IMR-90 (cell line): ENCODE results near the gene RIOK2. TPM values are rescaled to one million over a fixed set of nuclear protein-coding genes. Genes with fewer than 3 reads are reported as not detected.

Source experiments
- ATAC-seq: fragments of 200-7000 bp; cut with Tn5 transposase; 2 replicates; pipeline ENCODE4 v1.9.1; 2020; ENCODE audit warnings: low read depth, mild to moderate bottlenecking, moderate library complexity
- BruUV-seq: library from RNA; stranded (reverse); fragments of 400-500 nt; replicated peaks from 2 replicates; lab custom pipeline; 2021; lab: Mats Ljungman, UMichigan
- CTCF ChIA-PET: fragments of 300-600 bp; formaldehyde crosslinking; extraction: SDS; loops from one replicate; lab custom pipeline; 2021; ENCODE audit warnings: antibody characterized with exemption; lab: Yijun Ruan, JAX
- POLR2A ChIA-PET: fragments of 300-600 bp; sonication (Branson Sonifier 250); formaldehyde crosslinking; loops from one replicate; lab custom pipeline; 2022; ENCODE audit warnings: antibody characterized with exemption; ENCODE audit not compliant: unreplicated experiment; lab: Charles Lee
- DNase-seq: peaks from one replicate; pipeline ENCODE4 v3.0.0; 2013
- H2AFZ ChIP-seq: replicated peaks from 2 replicates; pipeline ENCODE3; 2013; ENCODE audit warnings: low read length, mild to moderate bottlenecking; ENCODE audit not compliant: poor library complexity
- H2AK5ac ChIP-seq: 2 replicates; pipeline ENCODE4 v1.6.1; 2013; ENCODE audit warnings: low read depth, low read length, inconsistent platforms
- H2AK9ac ChIP-seq: replicated peaks from 2 replicates; pipeline ENCODE3; 2013; ENCODE audit warnings: mild to moderate bottlenecking, low read depth, low read length, moderate library complexity; ENCODE audit not compliant: poor library complexity
- H2BK120ac ChIP-seq: 2 replicates; pipeline ENCODE4 v1.6.1; 2013; ENCODE audit warnings: low read depth, low read length, inconsistent platforms
- H2BK15ac ChIP-seq: 3 replicates; pipeline ENCODE4 v1.6.1; 2013; ENCODE audit warnings: low read depth, low read length, inconsistent platforms
- H2BK20ac ChIP-seq: 2 replicates; pipeline ENCODE4 v1.6.1; 2013; ENCODE audit warnings: low read depth, mild to moderate bottlenecking, inconsistent platforms, low read length, moderate library complexity
- H2BK5ac ChIP-seq: 2 replicates; pipeline ENCODE4 v1.6.1; 2013; ENCODE audit warnings: mild to moderate bottlenecking, low read depth, low read length, inconsistent platforms; ENCODE audit not compliant: poor library complexity, severe bottlenecking
- H3K14ac ChIP-seq: replicated peaks from 2 replicates; pipeline ENCODE4 v1.6.1; 2013; ENCODE audit warnings: low read depth, low read length, inconsistent platforms
- H3K18ac ChIP-seq: 2 replicates; pipeline ENCODE4 v1.6.1; 2013; ENCODE audit warnings: low read depth, low read length, control low read depth
- H3K23ac ChIP-seq: 2 replicates; pipeline ENCODE4 v1.6.1; 2013; ENCODE audit warnings: low read depth, low read length, inconsistent platforms
- H3K27ac ChIP-seq: 2 replicates; pipeline ENCODE4 v1.5.1; 2013; ENCODE audit warnings: mild to moderate bottlenecking, control low read depth, low read length; ENCODE audit not compliant: insufficient read depth
- H3K27me3 ChIP-seq: 2 replicates; pipeline ENCODE4 v1.6.1; 2013; ENCODE audit warnings: low read length; ENCODE audit not compliant: control insufficient read depth, insufficient read depth
- H3K36me3 ChIP-seq: 2 replicates; pipeline ENCODE4 v1.6.1; 2013; ENCODE audit warnings: low read length, mixed read lengths; ENCODE audit not compliant: control insufficient read depth, insufficient read depth
- H3K4ac ChIP-seq: 2 replicates; pipeline ENCODE4 v1.6.1; 2013; ENCODE audit warnings: low read depth, low read length, inconsistent platforms
- H3K4me1 ChIP-seq: 2 replicates; pipeline ENCODE4 v1.6.1; 2013; ENCODE audit warnings: low read length, mixed read lengths; ENCODE audit not compliant: control insufficient read depth, insufficient read depth
- H3K4me2 ChIP-seq: 2 replicates; pipeline ENCODE4 v1.6.1; 2013; ENCODE audit warnings: low read depth, mild to moderate bottlenecking, control low read depth, low read length, moderate library complexity
- H3K4me3 ChIP-seq: 2 replicates; pipeline ENCODE4 v1.5.1; 2013; ENCODE audit warnings: low read depth, mild to moderate bottlenecking, control low read depth, low read length, moderate library complexity; ENCODE audit not compliant: insufficient read depth
- H3K56ac ChIP-seq: 2 replicates; pipeline ENCODE4 v1.6.1; 2013; ENCODE audit warnings: low read length, inconsistent platforms; ENCODE audit not compliant: insufficient read depth; ENCODE audit errors: extremely low read depth
- H3K79me1 ChIP-seq, 2 experiments: 2 replicates each; pipeline ENCODE4 v1.6.1; 2013; ENCODE audit warnings: low read length in 2 of 2, inconsistent platforms in 1 of 2, low read depth in 1 of 2
- H3K9ac ChIP-seq: 2 replicates; pipeline ENCODE4 v1.6.1; 2013; ENCODE audit warnings: low read depth, low read length, control low read depth
- H3K9me1 ChIP-seq: 2 replicates; pipeline ENCODE4 v1.6.1; 2013; ENCODE audit warnings: low read length, inconsistent platforms; ENCODE audit not compliant: insufficient read depth
- H3K9me3 ChIP-seq: 2 replicates; pipeline ENCODE4 v1.6.1; 2013; ENCODE audit warnings: low read length; ENCODE audit not compliant: control insufficient read depth, insufficient read depth
- H4K20me1 ChIP-seq: 2 replicates; pipeline ENCODE4 v1.6.1; 2013; ENCODE audit warnings: low read length, inconsistent platforms; ENCODE audit not compliant: insufficient read depth
- H4K5ac ChIP-seq: 2 replicates; pipeline ENCODE4 v1.6.1; 2013; ENCODE audit warnings: mild to moderate bottlenecking, low read depth, low read length, control low read depth
- H4K8ac ChIP-seq, 2 experiments: 2 replicates each; pipeline ENCODE4 v1.6.1; 2013; ENCODE audit warnings: low read depth in 2 of 2, low read length in 2 of 2, control low read depth in 1 of 2, inconsistent platforms in 1 of 2
- H4K91ac ChIP-seq: 2 replicates; pipeline ENCODE4 v1.6.1; 2013; ENCODE audit warnings: low read depth, low read length, inconsistent platforms; ENCODE audit not compliant: insufficient read depth
- BHLHE40 ChIP-seq: fragments of 150-350 bp; IDR thresholded peaks from 2 replicates; pipeline ENCODE4 v1.6.1; 2016; ENCODE audit warnings: mild to moderate bottlenecking, low read depth, low read length
- ELK1 ChIP-seq: fragments of 150-350 bp; IDR thresholded peaks from 2 replicates; pipeline ENCODE4 v1.6.1; 2016; ENCODE audit warnings: low read depth, mild to moderate bottlenecking, low read length, moderate library complexity, borderline replicate concordance
- FOS ChIP-seq: fragments of 150-350 bp; IDR thresholded peaks from 2 replicates; pipeline ENCODE4 v1.6.1; 2016; ENCODE audit warnings: low read depth, low read length
- MAFK ChIP-seq: IDR thresholded peaks from 2 replicates; pipeline ENCODE4 v1.6.1; 2012; ENCODE audit warnings: low read depth, low read length, improper control_type of control experiment
- MAZ ChIP-seq: IDR thresholded peaks from 2 replicates; pipeline ENCODE4 v1.6.1; 2012; ENCODE audit warnings: low read depth, mild to moderate bottlenecking, low read length, improper control_type of control experiment, moderate library complexity, borderline replicate concordance
- MXI1 ChIP-seq: IDR thresholded peaks from 2 replicates; pipeline ENCODE4 v1.6.1; 2012; ENCODE audit warnings: low read depth, mild to moderate bottlenecking, low read length, moderate library complexity, borderline replicate concordance
- NFE2L2 ChIP-seq: fragments of 150-350 bp; IDR thresholded peaks from 2 replicates; pipeline ENCODE4 v1.6.1; 2016; ENCODE audit warnings: low read depth, mild to moderate bottlenecking, low read length
- POLR2A ChIP-seq: IDR thresholded peaks from 2 replicates; pipeline ENCODE4 v1.6.1; 2012; ENCODE audit warnings: mild to moderate bottlenecking, low read depth, low read length
- RCOR1 ChIP-seq: IDR thresholded peaks from 2 replicates; pipeline ENCODE4 v1.6.1; 2012; ENCODE audit warnings: mild to moderate bottlenecking, low read length, improper control_type of control experiment; ENCODE audit not compliant: insufficient replicate concordance
- RFX5 ChIP-seq: IDR thresholded peaks from 2 replicates; pipeline ENCODE4 v1.8.0; 2012; ENCODE audit warnings: low read depth, mild to moderate bottlenecking, low read length, moderate library complexity
- SMC3 ChIP-seq: fragments of 150-350 bp; IDR thresholded peaks from 2 replicates; pipeline ENCODE4 v1.6.1; 2016; ENCODE audit warnings: low read depth, mild to moderate bottlenecking, antibody characterized with exemption, low read length, moderate library complexity
- WGBS, 2 experiments: methylation state at CpG; one replicate each; pipeline versions ENCODE4 v1.1.5 to v1.1.7; 2013; ENCODE audit warnings: missing lambda C conversion rate in 2 of 2; ENCODE audit not compliant: insufficient read length in 1 of 2; ENCODE audit errors: extremely low coverage in 2 of 2; 5-methylcytosine and 5-hydroxymethylcytosine counted together
- dilution Hi-C: fragments of 300-500 bp; cut with HindIII; formaldehyde crosslinking; loops from one replicate; pipeline ENCODE4 v1.14.3; 2018; ENCODE audit warnings: low sequenced_read_pairs; ENCODE audit not compliant: unreplicated experiment
- in situ Hi-C: fragments of 300-500 bp; cut with MboI; formaldehyde crosslinking; loops from 3 replicates; pipeline ENCODE4 v1.14.3; 2019; ENCODE audit warnings: low sequenced_read_pairs, inconsistent platforms, mixed read lengths
- intact Hi-C: fragments of 100-400 bp; cut with micrococcal nuclease; formaldehyde crosslinking; loops from 2 replicates; pipeline ENCODE4 v1.10.0; 2022
- polyA plus RNA-seq, 3 experiments: library from polyadenylated mRNA; depleted of rRNA; stranded (reverse); fragments of >200 nt; gene quantifications; 2 replicates each; pipeline ENCODE4 v1.2.3, GENCODE V29; 2012; ENCODE audit warnings: low replicate concordance in 1 of 3
- total RNA-seq: library from RNA; depleted of rRNA; stranded (reverse); fragments of >200 nt; gene quantifications from 2 replicates; pipeline ENCODE4 v1.2.3, GENCODE V29; 2012

The RIOK2 gene
- total and polyA plus RNA-seq, 2 of the 4 experiments (the other 2 are of a cell fraction) = 10.7 to 17.7 TPM

DNA sequence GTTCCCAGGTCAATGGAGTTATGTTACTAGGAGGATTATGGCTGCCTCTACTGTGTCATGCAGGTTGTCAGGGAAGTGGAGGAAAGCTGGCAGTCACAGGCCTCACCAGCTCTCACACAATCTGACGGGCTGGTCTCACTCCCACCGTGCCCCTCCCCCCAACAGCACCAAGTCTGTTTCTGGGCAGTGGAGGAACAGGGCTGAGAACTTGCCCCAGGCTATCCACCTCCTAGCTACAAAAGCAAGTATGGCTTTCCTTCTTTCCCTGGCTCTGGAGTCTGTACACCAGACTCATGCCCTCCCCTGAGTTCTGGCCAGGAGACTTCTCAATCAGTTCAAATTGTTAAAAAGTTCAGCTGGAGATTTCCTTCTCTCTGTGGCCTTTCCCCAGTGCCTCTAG is 25.7 kb upstream of the RIOK2 start:
- dilution Hi-C loops = no loop called here
- H3K4me3 ChIP-seq = no peak overlapping the region
- no peak overlapping the region for H2AK5ac ChIP-seq
- H3K23ac ChIP-seq = no peak overlapping the region
- no peaks in the 10 kb centered on the region for H3K79me1 ChIP-seq
- in situ Hi-C loops = no loop called here
- ATAC-seq (no peak), DNase-seq (no peak)
- TF ChIP-seq MXI1 (no peak), BHLHE40 (no peak), MAFK (no peak), POLR2A (no peak), ELK1 (no peak), NFE2L2 (no peak), RFX5 (no peak), RCOR1 (no peak), MAZ (no peak), SMC3 (no peak), FOS (no peak)
- no peak overlapping the region for H2BK20ac ChIP-seq
- no peak overlapping the region for H3K27ac ChIP-seq
- H3K4me1 ChIP-seq = no peaks in the 10 kb centered on the region
- H3K36me3 ChIP-seq = no peaks in the 10 kb centered on the region
- POLR2A ChIA-PET = no interaction called here
- H2AFZ ChIP-seq = no peak overlapping the region
- H3K18ac ChIP-seq = no peak overlapping the region
- intact Hi-C loops = no loop called here
- no peak overlapping the region for H3K4me2 ChIP-seq
- H4K91ac ChIP-seq = no peak overlapping the region
- no peak overlapping the region for H2AK9ac ChIP-seq
- no peaks in the 10 kb centered on the region for H4K20me1 ChIP-seq
- H3K56ac ChIP-seq = no peak overlapping the region
- no peak overlapping the region for H2BK120ac ChIP-seq
- no peak overlapping the region for H2BK15ac ChIP-seq
- no peaks in the 10 kb centered on the region for H3K9me3 ChIP-seq
- H3K14ac ChIP-seq = no peak overlapping the region
- no peak overlapping the region for H2BK5ac ChIP-seq
- no CpG with 5 or more reads among the region's 2 CpGs for WGBS, 2 experiments
- no peaks in the 10 kb centered on the region for H3K27me3 ChIP-seq
- H3K4ac ChIP-seq = no peak overlapping the region
- H4K5ac ChIP-seq = no peak overlapping the region
- no peaks in the 10 kb centered on the region for H3K9me1 ChIP-seq
- H3K9ac ChIP-seq = no peak overlapping the region
- CTCF ChIA-PET = interaction anchor here (0.9 kb wide), 1 partner anchor 13 kb away, joined by 3 read pairs; no protein-coding TSS in a partner anchor
- no peak overlapping the region for H4K8ac ChIP-seq
- no TSS peak for BruUV-seq
